Suprapubic skin (tissue), 4 donors: Measurements from ENCODE around the gene PRKCE. TPM values are rescaled to one million over a fixed set of nuclear protein-coding genes. Genes with fewer than 3 reads are reported as not detected.

Experiments
- DNase-seq, 2 donors: peaks; one replicate each; pipeline ENCODE4 v3.0.0-alpha.2; 2019; ENCODE audit warnings: low spot score in 2 of 2
- H3K27ac ChIP-seq: fragments of 200-600 bp; sonication (generic); one replicate; pipeline ENCODE4 v1.5.1; 2019
- H3K27me3 ChIP-seq: fragments of 200-600 bp; sonication (generic); one replicate; pipeline ENCODE4 v1.5.1; 2019
- H3K36me3 ChIP-seq: fragments of 200-600 bp; sonication (generic); one replicate; pipeline ENCODE4 v1.5.1; 2019
- H3K4me1 ChIP-seq: fragments of 200-600 bp; sonication (generic); one replicate; pipeline ENCODE4 v1.5.1; 2019
- H3K4me3 ChIP-seq: fragments of 200-600 bp; sonication (generic); one replicate; pipeline ENCODE4 v1.5.1; 2019; ENCODE audit warnings: mild to moderate bottlenecking
- H3K9me3 ChIP-seq: fragments of 200-600 bp; sonication (generic); one replicate; pipeline ENCODE4 v1.5.1; 2019
- CTCF ChIP-seq, 2 donors: fragments of 200-600 bp in 1 of 2; fragments of 450-650 bp in 1 of 2; sonication (generic) in 1 of 2; IDR thresholded peaks; one replicate each; pipeline ENCODE4 v1.5.1; 2016 to 2019; ENCODE audit warnings: antibody characterized with exemption in 2 of 2, mild to moderate bottlenecking in 1 of 2, moderate library complexity in 1 of 2
- EP300 ChIP-seq: sonication (generic); formaldehyde crosslinking; IDR thresholded peaks from one replicate; pipeline ENCODE4 v1.6.1; 2017; ENCODE audit warnings: antibody characterized with exemption
- POLR2A ChIP-seq, 2 donors: fragments of 450-650 bp; IDR thresholded peaks; one replicate each; pipeline ENCODE4 v1.6.1; 2017; ENCODE audit warnings: antibody characterized with exemption in 2 of 2, mild to moderate bottlenecking in 2 of 2, moderate library complexity in 2 of 2
- POLR2AphosphoS5 ChIP-seq, 3 donors: sonication (generic); formaldehyde crosslinking; IDR thresholded peaks; one replicate each; pipeline ENCODE4 v1.6.1; 2017; ENCODE audit warnings: antibody characterized with exemption in 3 of 3
- WGBS: methylation state at CpG from one replicate; pipeline ENCODE4 v1.1.5; 2018; 5-methylcytosine and 5-hydroxymethylcytosine counted together
- total RNA-seq, 4 donors: library from RNA; depleted of rRNA; stranded (reverse); fragments of >200 nt; gene quantifications; one replicate each; pipeline ENCODE4 v1.1.0, GENCODE V29; 2016

PRKCE gene
- total RNA-seq, 4 donors from 2014 or later: 7.9 to 18.3 (median 12.5) TPM

DNA sequence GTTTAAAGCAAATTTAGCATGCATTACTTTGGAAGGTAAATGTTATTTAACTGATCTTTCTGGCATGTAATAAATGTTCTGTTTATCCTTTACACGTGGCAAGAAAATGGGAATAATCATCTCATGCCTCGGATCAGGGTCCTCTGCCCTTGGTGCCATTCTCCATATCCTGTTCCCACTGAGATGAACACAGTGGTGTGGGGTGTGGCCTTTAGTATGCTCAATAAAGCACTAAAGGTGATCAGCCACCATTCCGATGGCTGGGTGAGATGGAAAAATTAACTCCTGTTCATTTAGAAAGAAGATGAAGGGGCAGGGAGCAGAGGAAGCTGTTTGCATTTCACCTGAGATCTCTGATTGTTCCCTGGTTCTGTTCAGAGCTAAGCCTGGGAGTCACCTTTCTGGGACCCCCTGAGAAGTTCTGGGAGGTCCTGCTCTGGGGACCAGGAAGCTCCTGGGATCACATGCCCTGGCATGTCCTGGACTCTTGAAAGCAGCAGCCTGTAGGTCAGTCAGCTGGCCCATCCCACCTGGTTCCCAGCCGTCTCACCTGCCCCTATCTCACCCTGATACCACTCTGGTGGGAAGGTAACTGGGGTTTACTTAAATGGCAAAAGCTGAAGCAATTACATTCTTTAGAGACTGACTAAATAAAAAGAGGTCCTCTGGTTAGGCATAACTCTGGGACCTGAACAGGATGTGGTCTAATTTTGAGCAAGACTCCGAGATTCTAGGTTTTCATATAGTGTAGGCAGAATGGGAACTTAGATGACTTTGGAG lies 356.8 kb downstream of the PRKCE start:
- TF ChIP-seq CTCF (IDR thresholded peaks at IDR 0.05) (no peak), POLR2AphosphoS5 (IDR thresholded peaks at IDR 0.05) (no peak), POLR2A (IDR thresholded peaks at IDR 0.05) (no peak), EP300 (no peak)
- no peak overlapping the region for H3K27ac ChIP-seq
- H3K4me3 ChIP-seq: no peak overlapping the region
- WGBS: 68% methylated on average over 5 of the region's 5 CpGs
- H3K27me3 ChIP-seq: no peaks in the 10 kb centered on the region
- no peaks in the 10 kb centered on the region for H3K9me3 ChIP-seq
- DNase-seq: no peak
- H3K36me3 ChIP-seq: peaks cover 36% of the 10 kb centered on the region
- peaks cover 4% of the 10 kb centered on the region for H3K4me1 ChIP-seq

GRCh38 chr2:46009315-46009714 lies 357.8 kb downstream of the PRKCE start:
- Histone ChIP-seq H3K36me3 (peaks cover 38% of the 10 kb centered on the region), H3K4me3 (no peak overlapping the region), H3K27me3 (no peaks in the 10 kb centered on the region), H3K4me1 (peaks cover 4% of the 10 kb centered on the region), H3K27ac (no peak overlapping the region), H3K9me3 (no peaks in the 10 kb centered on the region)
- 93% methylated on average over 2 of the region's 2 CpGs for WGBS
- TF ChIP-seq POLR2A (IDR thresholded peaks at IDR 0.05) (no peak), EP300 (no peak), POLR2AphosphoS5 (IDR thresholded peaks at IDR 0.05) (no peak), CTCF (IDR thresholded peaks at IDR 0.05) (no peak)
- DNase-seq: no peak

DNA sequence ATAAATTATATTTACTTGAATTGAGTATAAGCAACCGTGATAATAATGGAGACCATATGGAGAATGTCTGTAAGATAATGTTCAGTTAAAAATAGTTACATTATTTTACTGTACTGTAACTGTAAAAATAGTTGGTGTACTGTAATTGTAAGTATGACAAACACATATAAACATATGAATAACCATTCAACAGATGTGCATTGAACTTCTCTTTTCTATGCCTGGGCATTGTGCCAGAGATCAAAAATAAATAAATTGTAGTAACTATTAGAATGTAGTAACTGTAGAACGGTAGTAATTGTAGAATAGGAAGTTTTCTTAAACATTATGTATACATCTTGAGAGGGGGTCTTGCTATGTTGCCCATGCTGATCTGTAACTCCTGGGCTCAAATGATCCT lies 358.3 kb downstream of the PRKCE start:
- H3K4me1 ChIP-seq: peaks cover 4% of the 10 kb centered on the region
- H3K4me3 ChIP-seq: no peak overlapping the region
- no peaks in the 10 kb centered on the region for H3K27me3 ChIP-seq
- H3K27ac ChIP-seq: no peak overlapping the region
- H3K36me3 ChIP-seq: peaks cover 35% of the 10 kb centered on the region
- TF ChIP-seq POLR2A (IDR thresholded peaks at IDR 0.05) (no peak), EP300 (no peak), CTCF (IDR thresholded peaks at IDR 0.05) (no peak), POLR2AphosphoS5 (IDR thresholded peaks at IDR 0.05) (no peak)
- no peaks in the 10 kb centered on the region for H3K9me3 ChIP-seq
- DNase-seq: no peak
- 54% methylated on average over 2 of the region's 2 CpGs for WGBS

DNA sequence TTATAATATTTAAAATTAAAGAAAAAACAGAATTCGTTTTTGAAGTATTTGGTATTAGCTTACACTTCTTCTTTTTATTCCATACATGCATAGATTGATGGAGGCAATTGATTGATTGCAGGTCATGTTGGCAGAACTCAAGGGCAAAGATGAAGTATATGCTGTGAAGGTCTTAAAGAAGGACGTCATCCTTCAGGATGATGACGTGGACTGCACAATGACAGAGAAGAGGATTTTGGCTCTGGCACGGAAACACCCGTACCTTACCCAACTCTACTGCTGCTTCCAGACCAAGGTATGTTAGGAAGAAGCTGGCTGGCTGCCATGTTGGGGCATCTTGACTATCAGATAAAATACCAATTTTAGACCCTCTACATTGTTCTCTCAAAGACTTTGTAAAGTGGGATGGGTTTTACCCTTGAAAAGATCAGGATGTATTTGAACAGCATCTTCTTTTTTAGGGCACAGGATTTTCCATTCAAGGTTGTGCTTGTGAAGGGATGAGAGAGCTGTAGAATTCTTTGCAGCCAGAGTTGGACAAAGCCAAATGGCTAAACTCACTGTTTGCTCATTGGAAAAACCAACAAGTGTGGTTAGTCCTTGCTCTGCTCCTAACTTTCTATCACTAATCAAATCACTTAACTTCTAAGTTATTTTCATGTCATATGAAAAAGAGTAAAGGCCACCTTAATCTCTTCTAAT lies 358.9 kb downstream of the PRKCE start:
- Histone ChIP-seq H3K4me1 (peaks cover 4% of the 10 kb centered on the region), H3K27me3 (no peaks in the 10 kb centered on the region), H3K4me3 (no peak overlapping the region), H3K36me3 (peaks cover 30% of the 10 kb centered on the region), H3K9me3 (no peaks in the 10 kb centered on the region), H3K27ac (no peak overlapping the region)
- TF ChIP-seq POLR2AphosphoS5 (IDR thresholded peaks at IDR 0.05) (no peak), POLR2A (IDR thresholded peaks at IDR 0.05) (no peak), CTCF (IDR thresholded peaks at IDR 0.05) (no peak), EP300 (no peak)
- DNase-seq: no peak
- 82% methylated on average over 5 of the region's 5 CpGs for WGBS

GRCh38 chr2:46010925-46011490 lies 359.5 kb downstream of the PRKCE start:
- H3K9me3 ChIP-seq: no peaks in the 10 kb centered on the region
- 23% methylated on average over 3 of the region's 3 CpGs for WGBS
- DNase-seq: no peak
- peak in 1 of 2 donors; percentile 47 for TF ChIP-seq CTCF (IDR thresholded peaks at IDR 0.05)
- TF ChIP-seq POLR2A (IDR thresholded peaks at IDR 0.05): no peak
- H3K27ac ChIP-seq: no peak overlapping the region
- peaks cover 28% of the 10 kb centered on the region for H3K36me3 ChIP-seq
- H3K4me1 ChIP-seq: peaks cover 4% of the 10 kb centered on the region
- H3K4me3 ChIP-seq: no peak overlapping the region
- no peaks in the 10 kb centered on the region for H3K27me3 ChIP-seq
